GM23248 (cell line): Measurements from ENCODE around the gene SPNS3. TPM values are rescaled to one million over a fixed set of nuclear protein-coding genes. Genes with fewer than 3 reads are reported as not detected.

ENCODE experiments used
- DNase-seq: peaks from one replicate; pipeline ENCODE4 v3.0.0-alpha.2; 2015
- H2AFZ ChIP-seq: fragments of 200-600 bp; sonication (generic); 2 replicates; pipeline ENCODE4 v1.6.1; 2016; ENCODE audit warnings: antibody characterized with exemption
- H3F3A ChIP-seq: fragments of 200-600 bp; sonication (generic); 2 replicates; pipeline ENCODE4 v1.6.1; 2016; ENCODE audit warnings: mild to moderate bottlenecking, antibody characterized with exemption, mixed run types; ENCODE audit not compliant: insufficient read depth
- H3K27ac ChIP-seq: fragments of 200-600 bp; sonication (generic); 2 replicates; pipeline ENCODE4 v1.5.1; 2016; ENCODE audit warnings: mild to moderate bottlenecking
- H3K27me3 ChIP-seq: fragments of 200-600 bp; sonication (generic); replicated peaks from 2 replicates; pipeline ENCODE4 v1.6.1; 2016; ENCODE audit warnings: mild to moderate bottlenecking; ENCODE audit not compliant: insufficient read depth
- H3K36me3 ChIP-seq: fragments of 200-600 bp; sonication (generic); 2 replicates; pipeline ENCODE4 v1.6.1; 2016; ENCODE audit warnings: low read depth, mild to moderate bottlenecking
- H3K4me1 ChIP-seq: fragments of 200-600 bp; sonication (generic); 2 replicates; pipeline ENCODE4 v1.6.1; 2016; ENCODE audit warnings: mild to moderate bottlenecking; ENCODE audit not compliant: insufficient read depth
- H3K4me2 ChIP-seq: fragments of 200-600 bp; sonication (generic); one replicate; pipeline ENCODE4 v1.6.1; 2016; ENCODE audit warnings: mild to moderate bottlenecking; ENCODE audit not compliant: unreplicated experiment
- H3K4me3 ChIP-seq: fragments of 200-600 bp; sonication (generic); 2 replicates; pipeline ENCODE4 v1.5.1; 2016; ENCODE audit warnings: mild to moderate bottlenecking
- H3K79me2 ChIP-seq: fragments of 200-600 bp; sonication (generic); 2 replicates; pipeline ENCODE4 v1.6.1; 2016; ENCODE audit warnings: mild to moderate bottlenecking; ENCODE audit not compliant: insufficient read depth
- H3K9ac ChIP-seq: fragments of 200-600 bp; sonication (generic); 2 replicates; pipeline ENCODE4 v1.6.1; 2016; ENCODE audit warnings: mild to moderate bottlenecking
- H3K9me2 ChIP-seq: fragments of 200-600 bp; sonication (generic); 2 replicates; pipeline ENCODE4 v1.6.1; 2016; ENCODE audit warnings: mixed run types, mild to moderate bottlenecking, moderate library complexity; ENCODE audit not compliant: insufficient read depth
- H3K9me3 ChIP-seq: fragments of 200-600 bp; sonication (generic); one replicate; pipeline ENCODE4 v1.6.1; 2017; ENCODE audit warnings: low read depth
- H4K20me1 ChIP-seq: fragments of 200-600 bp; sonication (generic); 2 replicates; pipeline ENCODE4 v1.6.0; 2016; ENCODE audit not compliant: insufficient read depth
- EZH2 ChIP-seq: fragments of 200-600 bp; sonication (generic); IDR thresholded peaks from 2 replicates; pipeline ENCODE4 v1.6.1; 2018; ENCODE audit warnings: antibody characterized with exemption, mild to moderate bottlenecking; ENCODE audit not compliant: insufficient read depth, poor library complexity, severe bottlenecking
- EZH2phosphoT487 ChIP-seq: fragments of 200-600 bp; sonication (generic); IDR thresholded peaks from 2 replicates; pipeline ENCODE4 v1.6.1; 2018; ENCODE audit warnings: antibody characterized with exemption, moderate library complexity, mild to moderate bottlenecking, low read depth; ENCODE audit not compliant: insufficient read depth
- WGBS, 2 experiments: methylation state at CpG; one replicate each; pipeline ENCODE4 v1.1.6; 2015 to 2017; ENCODE audit warnings: low lambda C conversion rate in 2 of 2, low coverage in 1 of 2; ENCODE audit errors: missing lambda C conversion rate in 2 of 2; 5-methylcytosine and 5-hydroxymethylcytosine counted together
- in situ Hi-C: fragments of 300-500 bp; cut with MboI; formaldehyde crosslinking; loops from 2 replicates; pipeline ENCODE4 v1.15.0; 2020
- polyA plus RNA-seq: library from polyadenylated mRNA; unstranded; fragments of >200 nt; fragmentation: Nextera tagmentation; extraction: Ambion mirVana; gene quantifications from 2 replicates; pipeline ENCODE4 v1.2.1, GENCODE V29; 2016
- total RNA-seq: library from RNA; depleted of rRNA; stranded (reverse); fragments of >200 nt; shearing (Covaris generic); gene quantifications from 2 replicates; pipeline ENCODE4 v1.2.3, GENCODE V29; 2014; rRNA removed

The SPNS3 gene
- total RNA-seq (not detected in 2 replicates), polyA plus RNA-seq (not detected in 2 replicates)

- in situ Hi-C loops, result no loop called here
- WGBS, 2 experiments, result 41 to 47% methylated on average over 12 to 13 of the region's 13 CpGs
- H3K4me2 ChIP-seq, result no peak within 1 kb of the TSS
Observed at GRCh38 chr17:4433515-4434031, at the start of gene SPNS3. SPNS3 (plus strand) TSS chr17:4433940; CDS start chr17:4433968, 28 bp downstream.

GRCh38 chr17:4386406-4386805 lies 47.3 kb upstream of the SPNS3 start:
- Histone ChIP-seq H4K20me1 (no peaks in the 10 kb centered on the region), H3K9me3 (no peaks in the 10 kb centered on the region), H3K27me3 (no peaks in the 10 kb centered on the region), H3K4me2 (no peak overlapping the region), H3K36me3 (no peaks in the 10 kb centered on the region), H3K9me2 (no peaks in the 10 kb centered on the region), H3K4me1 (no peaks in the 10 kb centered on the region), H3K9ac (no peak overlapping the region), H3F3A (no peaks in the 10 kb centered on the region), H3K79me2 (no peaks in the 10 kb centered on the region), H2AFZ (no peak overlapping the region), H3K4me3 (no peak overlapping the region), H3K27ac (no peak overlapping the region)
- TF ChIP-seq EZH2phosphoT487, result no peak
- TF ChIP-seq EZH2, result no peak
- in situ Hi-C loops, result no loop called here
- peak; percentile 29 for DNase-seq
- 87 to 91% methylated on average over 2 of the region's 2 CpGs for WGBS, 2 experiments

More at GRCh38 chr17:4433515-4434031, at the start of gene SPNS3:
- Histone ChIP-seq H3K9me3 (no peaks in the 10 kb centered on the region), H3K4me1 (no peaks in the 10 kb centered on the region), H2AFZ (no peak within 1 kb of the TSS), H3K36me3 (no peaks in the 10 kb centered on the region), H4K20me1 (no peaks in the 10 kb centered on the region), H3K27me3 (0 out of 2 replicates have a peak, but pooled peaks cover 4% of the 10 kb centered on the region), H3K9ac (no peak within 1 kb of the TSS), H3K9me2 (no peaks in the 10 kb centered on the region), H3K4me3 (no peak within 1 kb of the TSS), H3K79me2 (no peaks in the 10 kb centered on the region), H3F3A (no peaks in the 10 kb centered on the region), H3K27ac (no peak within 1 kb of the TSS)
- DNase-seq, result no peak
- no peak for TF ChIP-seq EZH2

- Histone ChIP-seq H3F3A (no peaks in the 10 kb centered on the region), H3K79me2 (no peaks in the 10 kb centered on the region), H3K27ac (no peak overlapping the region), H3K9me3 (no peaks in the 10 kb centered on the region), H3K4me3 (no peak overlapping the region), H3K4me2 (no peak overlapping the region), H3K27me3 (no peaks in the 10 kb centered on the region), H4K20me1 (no peaks in the 10 kb centered on the region), H3K36me3 (no peaks in the 10 kb centered on the region), H3K9me2 (no peaks in the 10 kb centered on the region), H3K9ac (no peak overlapping the region), H2AFZ (no peak overlapping the region), H3K4me1 (no peaks in the 10 kb centered on the region)
- in situ Hi-C loops, result no loop called here
- WGBS, 2 experiments, result 69 to 74% methylated on average over 5 of the region's 5 CpGs
- TF ChIP-seq EZH2phosphoT487, result no peak
- TF ChIP-seq EZH2, result no peak
- no peak for DNase-seq
Observed at GRCh38 chr17:4387137-4387536, 46.6 kb upstream of the SPNS3 start.

DNA sequence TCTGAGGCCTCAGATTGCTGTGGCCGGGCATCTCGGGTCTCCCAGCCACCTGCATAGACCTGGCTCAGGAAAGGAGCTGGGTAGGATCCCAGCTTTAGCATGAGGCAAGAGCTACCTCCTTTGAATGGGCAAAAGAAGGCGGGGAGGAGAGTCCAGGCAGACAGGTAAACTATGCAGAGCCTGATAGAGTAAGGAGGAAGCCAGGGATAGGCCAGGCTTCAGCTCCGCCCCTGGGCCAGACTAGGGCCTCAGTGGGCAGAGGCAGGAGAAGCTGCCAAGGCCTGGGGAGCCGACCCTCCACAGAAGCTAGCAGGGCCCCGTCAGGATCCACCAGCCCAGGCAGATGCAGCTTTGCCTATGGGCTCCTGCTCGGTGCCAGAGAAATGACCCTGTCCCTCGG lies 44.7 kb upstream of the SPNS3 start:
- WGBS, 2 experiments, result 62 to 78% methylated on average over 8 of the region's 8 CpGs

GRCh38 chr17:4393806-4394205 lies 39.9 kb upstream of the SPNS3 start:
- TF ChIP-seq EZH2phosphoT487 (no peak), EZH2 (no peak)
- Histone ChIP-seq H3K9ac (no peak overlapping the region), H2AFZ (no peak overlapping the region), H3F3A (no peaks in the 10 kb centered on the region), H4K20me1 (no peaks in the 10 kb centered on the region), H3K4me2 (no peak overlapping the region), H3K36me3 (no peaks in the 10 kb centered on the region), H3K79me2 (no peaks in the 10 kb centered on the region), H3K27me3 (no peaks in the 10 kb centered on the region), H3K9me2 (no peaks in the 10 kb centered on the region), H3K4me1 (no peaks in the 10 kb centered on the region), H3K27ac (no peak overlapping the region), H3K9me3 (no peaks in the 10 kb centered on the region), H3K4me3 (no peak overlapping the region)
- 61% methylated on average over 7 of the region's 7 CpGs for WGBS, 2 experiments
- no peak for DNase-seq
- in situ Hi-C loops, result no loop called here

More for the DNA sequence above, 44.7 kb upstream of the SPNS3 start:
- H3K9ac ChIP-seq, result no peak overlapping the region
- H3K79me2 ChIP-seq, result no peaks in the 10 kb centered on the region
- H3K4me3 ChIP-seq, result no peak overlapping the region
- DNase-seq, result no peak
- H3K9me2 ChIP-seq, result no peaks in the 10 kb centered on the region
- H3K4me1 ChIP-seq, result no peaks in the 10 kb centered on the region
- no peak overlapping the region for H2AFZ ChIP-seq
- H3K4me2 ChIP-seq, result no peak overlapping the region
- no peaks in the 10 kb centered on the region for H3K27me3 ChIP-seq
- TF ChIP-seq EZH2phosphoT487 (no peak), EZH2 (no peak)
- no peaks in the 10 kb centered on the region for H3F3A ChIP-seq
- H4K20me1 ChIP-seq, result no peaks in the 10 kb centered on the region
- in situ Hi-C loops, result no loop called here
- H3K36me3 ChIP-seq, result no peaks in the 10 kb centered on the region
- H3K27ac ChIP-seq, result no peak overlapping the region
- no peaks in the 10 kb centered on the region for H3K9me3 ChIP-seq
